Activated CD8-positive, alpha-beta memory T cell treated with anti-CD3 and anti-CD28 coated beads, Interleukin-2, amount 50 U/mL, for 1 hour (primary cell): ENCODE data around the gene SCRN1.
"Not testable (repeated sequence)": the region's sequence is repeated elsewhere in the genome, so short reads cannot be mapped to it uniquely, and the experiment has no call there.

Experiments
- DNase-seq: peaks from one replicate; pipeline ENCODE4 v3.0.0-alpha.2; 2020; ENCODE audit errors: extremely low read depth

Gene SCRN1

GRCh38 chr7:29968683-29969395 lies 20.8 kb downstream of the SCRN1 start:
- DNase-seq, result no peak

- DNase-seq, result no peak
Observed at GRCh38 chr7:29965030-29965429, 24.6 kb downstream of the SCRN1 start.

- DNase-seq, result no peak
Observed at GRCh38 chr7:29962035-29962434, 27.6 kb downstream of the SCRN1 start.

GRCh38 chr7:29961611-29962010 lies 28.0 kb downstream of the SCRN1 start:
- DNase-seq, result not testable (repeated sequence)

- no peak for DNase-seq
Observed at GRCh38 chr7:29958667-29959358, 30.8 kb downstream of the SCRN1 start.

- DNase-seq, result no peak
Observed at GRCh38 chr7:29957521-29958310, 31.9 kb downstream of the SCRN1 start.

- DNase-seq, result no peak
Observed at GRCh38 chr7:29956487-29956836, 33.1 kb downstream of the SCRN1 start.

GRCh38 chr7:29955799-29956486 lies 33.7 kb downstream of the SCRN1 start:
- no peak for DNase-seq

- DNase-seq, result no peak
Observed at GRCh38 chr7:29955075-29955792, 34.4 kb downstream of the SCRN1 start.

- no peak for DNase-seq
Observed at GRCh38 chr7:29953726-29954347, 35.8 kb downstream of the SCRN1 start.

- DNase-seq, result no peak
Observed at GRCh38 chr7:29951206-29951605, 38.4 kb downstream of the SCRN1 start.

GRCh38 chr7:29950480-29950879 lies 39.1 kb downstream of the SCRN1 start:
- no peak for DNase-seq

- no peak for DNase-seq
Observed at GRCh38 chr7:29948587-29948986, 41.0 kb downstream of the SCRN1 start.

- no peak for DNase-seq
Observed at GRCh38 chr7:29946428-29947186, 43.0 kb downstream of the SCRN1 start.

GRCh38 chr7:29945259-29945809 lies 44.3 kb downstream of the SCRN1 start:
- no peak for DNase-seq

GRCh38 chr7:29940199-29940598 lies 49.4 kb downstream of the SCRN1 start:
- no peak for DNase-seq

- no peak for DNase-seq
Observed at GRCh38 chr7:29937132-29937531, 52.5 kb downstream of the SCRN1 start.

GRCh38 chr7:29935111-29935510 lies 54.5 kb downstream of the SCRN1 start:
- DNase-seq, result no peak

- no peak for DNase-seq
Observed at GRCh38 chr7:29929018-29929807, 60.4 kb downstream of the SCRN1 start.
